ENCODE measurements around the gene GRN.

DNA sequence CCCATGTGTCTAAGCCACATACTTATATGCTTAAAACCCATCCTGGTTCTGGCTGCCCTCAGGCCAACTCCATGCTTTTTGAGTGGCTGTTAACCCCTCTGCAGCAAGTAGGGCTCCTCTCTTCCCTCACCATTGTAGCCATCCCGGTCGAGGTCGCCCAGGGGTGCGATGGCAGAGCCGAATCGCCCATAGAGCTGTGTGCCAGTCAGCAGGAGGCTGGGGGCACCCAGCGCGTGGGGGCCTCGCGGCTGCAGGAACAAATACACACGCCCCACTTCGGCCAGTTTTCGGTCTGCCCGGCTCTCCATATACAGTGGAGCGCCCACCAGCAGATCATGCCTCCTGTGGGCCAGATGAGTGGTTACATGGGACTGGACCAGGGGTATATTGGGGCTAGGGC is 38.3 kb downstream of the GRN start:
- TF ChIP-seq, protein P1, sequence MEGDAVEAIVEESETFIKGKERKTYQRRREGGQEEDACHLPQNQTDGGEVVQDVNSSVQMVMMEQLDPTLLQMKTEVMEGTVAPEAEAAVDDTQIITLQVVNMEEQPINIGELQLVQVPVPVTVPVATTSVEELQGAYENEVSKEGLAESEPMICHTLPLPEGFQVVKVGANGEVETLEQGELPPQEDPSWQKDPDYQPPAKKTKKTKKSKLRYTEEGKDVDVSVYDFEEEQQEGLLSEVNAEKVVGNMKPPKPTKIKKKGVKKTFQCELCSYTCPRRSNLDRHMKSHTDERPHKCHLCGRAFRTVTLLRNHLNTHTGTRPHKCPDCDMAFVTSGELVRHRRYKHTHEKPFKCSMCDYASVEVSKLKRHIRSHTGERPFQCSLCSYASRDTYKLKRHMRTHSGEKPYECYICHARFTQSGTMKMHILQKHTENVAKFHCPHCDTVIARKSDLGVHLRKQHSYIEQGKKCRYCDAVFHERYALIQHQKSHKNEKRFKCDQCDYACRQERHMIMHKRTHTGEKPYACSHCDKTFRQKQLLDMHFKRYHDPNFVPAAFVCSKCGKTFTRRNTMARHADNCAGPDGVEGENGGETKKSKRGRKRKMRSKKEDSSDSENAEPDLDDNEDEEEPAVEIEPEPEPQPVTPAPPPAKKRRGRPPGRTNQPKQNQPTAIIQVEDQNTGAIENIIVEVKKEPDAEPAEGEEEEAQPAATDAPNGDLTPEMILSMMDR (IDR thresholded peaks at IDR 0.05) = no peak
- TF ChIP-seq POLR2A (IDR thresholded peaks at IDR 0.05) (no peak), EP300 (IDR thresholded peaks at IDR 0.05) (no peak)
